SH-SY5Y (cell line): ENCODE data around the gene ADAMTS14.

ENCODE experiments used
- GATA2 ChIP-seq: IDR thresholded peaks from 2 replicates; pipeline ENCODE4 v1.6.1; 2011; ENCODE audit warnings: mild to moderate bottlenecking, low read depth, low read length
- GATA3 ChIP-seq: IDR thresholded peaks from 2 replicates; pipeline ENCODE4 v1.6.1; 2011; ENCODE audit warnings: low read depth, mild to moderate bottlenecking, low read length, moderate library complexity

The ADAMTS14 gene

DNA sequence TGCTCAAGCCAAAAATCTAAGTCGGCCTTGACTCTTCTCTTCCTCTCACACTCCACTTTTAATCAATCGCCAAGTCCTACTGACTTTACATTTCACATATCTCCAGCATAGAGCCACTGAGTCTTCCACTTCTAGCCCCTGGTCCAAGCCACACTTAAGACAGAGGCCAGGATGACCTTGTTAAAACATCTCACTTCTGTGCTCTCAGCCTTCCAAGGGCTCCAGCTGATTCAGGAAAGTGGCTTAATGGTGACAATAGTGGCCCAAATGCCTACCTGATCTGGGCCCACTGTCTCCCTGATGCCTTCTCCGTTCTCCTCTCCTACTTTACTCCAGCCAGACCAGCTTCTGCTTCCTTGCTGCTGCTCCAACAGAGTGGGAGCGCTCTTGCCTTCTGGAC is 108.5 kb downstream of the ADAMTS14 start:
- no peak for TF ChIP-seq GATA2
- TF ChIP-seq GATA3, result no peak

DNA sequence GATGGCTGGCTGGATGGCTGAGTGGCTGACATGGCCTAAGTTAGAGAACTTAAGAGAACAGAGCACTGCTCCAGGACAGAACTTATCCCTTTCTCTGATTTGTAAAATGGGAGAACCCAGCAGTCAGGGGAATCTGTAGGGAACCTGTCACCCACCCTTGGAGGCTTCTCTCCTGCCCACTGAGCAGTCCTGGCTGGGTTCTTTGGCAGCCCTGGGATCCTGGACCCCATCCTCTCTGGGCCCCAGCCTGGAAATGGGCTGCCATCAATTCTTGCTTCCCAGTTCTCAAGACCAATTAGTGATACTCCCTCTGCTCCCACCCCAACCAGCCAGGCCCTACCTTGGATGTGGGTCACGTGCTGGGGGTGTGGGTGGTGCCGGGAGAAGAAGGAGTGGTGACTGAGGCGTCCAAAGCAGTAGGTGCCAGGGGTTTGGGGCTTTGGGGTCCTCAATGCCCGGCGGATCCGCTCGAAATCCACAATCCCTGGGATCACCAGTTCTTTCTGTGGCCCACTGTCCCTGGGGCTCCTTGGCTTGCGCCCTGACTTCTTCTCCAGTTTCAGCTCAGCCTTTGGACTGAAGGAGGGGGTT is 109.2 kb downstream of the ADAMTS14 start:
- no peak for TF ChIP-seq GATA3
- TF ChIP-seq GATA2, result no peak

DNA sequence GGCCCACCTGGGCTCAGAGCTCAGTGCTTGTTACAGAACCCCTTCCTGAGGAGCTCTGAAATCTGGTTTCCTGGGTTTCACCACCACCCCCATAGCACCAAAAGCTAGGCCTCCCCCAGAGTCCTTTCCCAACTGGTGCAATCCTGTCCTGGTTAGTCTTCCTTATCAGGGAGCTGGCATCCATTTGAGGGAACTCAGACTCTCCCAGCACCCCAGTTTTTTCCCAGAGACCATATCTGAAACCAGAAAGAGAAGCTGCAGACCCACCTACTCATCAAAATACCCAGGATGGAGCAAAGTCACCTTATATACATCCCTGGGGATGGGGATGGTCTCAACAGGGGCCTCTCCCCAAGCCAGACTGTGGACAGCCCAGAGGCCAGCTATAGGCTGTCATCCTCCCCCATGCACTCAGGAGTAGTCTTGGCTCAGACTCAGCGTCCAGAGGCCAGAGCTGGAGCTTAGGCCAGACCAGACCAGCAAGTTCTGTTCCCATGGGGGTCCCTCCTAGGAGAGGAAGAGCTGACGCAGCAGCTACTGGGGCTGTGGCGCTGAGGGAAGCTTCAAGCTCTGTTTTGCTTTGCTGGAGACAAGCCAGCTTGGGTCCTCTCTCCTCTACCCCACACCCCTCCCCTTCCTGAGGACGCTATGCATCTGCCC is 109.9 kb downstream of the ADAMTS14 start:
- TF ChIP-seq GATA3 (no peak), GATA2 (no peak)

DNA sequence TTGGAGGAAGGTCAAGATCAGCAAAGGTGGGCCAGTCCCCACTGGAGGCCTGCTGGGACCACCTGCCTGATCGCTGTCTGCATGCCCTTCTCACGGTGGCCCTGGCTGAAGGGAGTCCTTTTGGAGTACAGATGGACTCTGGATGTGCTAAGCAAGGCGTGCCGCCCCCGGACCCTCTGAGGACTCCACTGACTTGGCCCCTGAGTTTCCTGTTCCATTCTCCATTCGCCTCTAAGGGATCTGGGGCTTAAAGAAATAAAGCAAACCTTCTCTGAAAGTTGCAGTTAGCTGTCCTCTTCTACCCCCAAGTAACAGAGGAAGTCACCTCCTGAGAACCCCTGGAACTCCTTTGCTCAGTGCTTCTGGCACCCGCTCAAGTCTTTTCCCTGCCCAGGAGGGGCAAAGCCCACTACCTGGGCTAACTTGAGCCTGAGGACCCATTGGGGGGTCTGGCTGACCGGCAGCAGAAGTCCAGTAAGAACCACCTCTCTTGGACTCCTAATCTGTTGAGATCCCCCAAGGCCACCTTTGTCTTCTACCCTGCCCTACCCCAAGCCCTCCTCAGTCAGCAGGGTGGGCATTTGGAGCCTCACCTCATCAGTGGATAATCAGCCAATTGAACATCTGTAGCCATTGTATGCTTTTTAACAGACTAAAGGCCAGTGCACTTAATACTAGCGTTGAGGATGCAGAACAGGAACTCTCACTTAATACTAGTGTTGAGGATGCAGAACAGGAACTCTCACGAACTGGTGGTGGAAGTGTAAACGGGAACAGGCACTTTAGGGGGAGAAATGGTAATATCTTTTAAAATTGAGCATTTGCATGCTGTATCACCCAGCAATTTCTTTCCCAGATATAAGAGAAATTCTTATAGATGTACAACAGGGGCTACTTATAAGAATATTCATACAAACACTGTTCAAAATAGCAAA is 110.7 kb downstream of the ADAMTS14 start:
- TF ChIP-seq GATA2, result no peak
- no peak for TF ChIP-seq GATA3

DNA sequence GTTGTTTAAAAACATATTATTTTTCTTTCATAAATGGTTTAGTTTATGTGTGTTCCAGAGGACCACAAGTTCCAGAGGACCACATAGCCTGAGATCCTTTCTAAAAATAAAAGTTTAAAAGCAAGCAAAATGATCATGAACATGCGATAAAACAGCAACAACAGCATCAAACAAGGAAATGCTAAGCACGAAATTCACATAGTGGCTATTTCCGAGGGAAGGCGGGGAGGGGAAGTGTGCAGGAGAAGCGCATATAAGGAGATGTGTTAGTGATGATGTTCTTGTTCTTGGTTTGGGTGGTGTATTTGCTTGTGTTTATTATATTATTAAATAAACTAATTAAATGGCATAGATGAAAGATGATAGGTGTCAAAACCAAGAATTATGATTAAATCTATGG is 111.7 kb downstream of the ADAMTS14 start:
- TF ChIP-seq GATA3 (no peak), GATA2 (no peak)

DNA sequence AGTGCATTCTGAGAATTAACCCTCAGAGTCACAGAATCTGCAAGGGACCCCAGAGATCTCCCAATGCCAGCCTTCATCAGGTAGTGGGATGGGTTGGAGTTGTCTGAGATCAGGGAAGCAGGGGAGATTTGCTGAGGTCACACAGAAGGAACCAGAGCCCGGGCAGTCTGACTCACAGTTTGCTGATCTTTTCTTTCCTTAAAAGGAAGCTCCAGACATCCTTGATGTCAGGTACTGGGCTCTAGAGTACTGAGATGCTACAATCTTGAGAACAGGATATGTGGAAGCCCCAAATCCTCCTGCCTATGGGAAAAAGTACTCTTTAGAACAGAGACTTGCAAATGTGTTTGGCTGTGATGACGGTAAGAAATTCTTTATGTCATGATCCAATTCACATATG is 112.2 kb downstream of the ADAMTS14 start:
- TF ChIP-seq GATA3, result no peak
- TF ChIP-seq GATA2, result no peak

DNA sequence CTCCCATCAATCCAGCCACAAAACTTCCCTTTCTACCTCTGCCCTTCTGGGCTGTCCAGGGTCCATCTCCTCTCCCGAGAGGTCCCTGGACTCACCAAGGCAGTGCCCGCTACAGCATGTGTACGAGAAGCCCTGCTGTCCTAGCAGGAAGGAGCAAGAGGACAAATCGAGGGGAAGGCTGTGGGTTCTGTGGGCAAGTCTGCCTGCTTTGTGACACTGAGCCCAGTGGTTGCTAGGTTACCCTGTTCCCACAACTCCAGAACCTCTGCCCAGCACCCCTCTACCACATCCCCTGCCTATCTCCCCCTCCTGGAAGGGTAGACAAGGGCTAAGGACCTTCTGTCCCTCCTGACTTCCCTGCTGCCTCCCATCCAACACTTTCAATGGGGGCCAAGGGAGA is 112.9 kb downstream of the ADAMTS14 start, which contains the start of gene TBATA:
Gene TBATA (minus strand): TSS at position 188 of the 400 bp plus-strand sequence. CDS start 1,998 bp downstream, outside the sequence.
- TF ChIP-seq GATA2 (no peak), GATA3 (no peak)

DNA sequence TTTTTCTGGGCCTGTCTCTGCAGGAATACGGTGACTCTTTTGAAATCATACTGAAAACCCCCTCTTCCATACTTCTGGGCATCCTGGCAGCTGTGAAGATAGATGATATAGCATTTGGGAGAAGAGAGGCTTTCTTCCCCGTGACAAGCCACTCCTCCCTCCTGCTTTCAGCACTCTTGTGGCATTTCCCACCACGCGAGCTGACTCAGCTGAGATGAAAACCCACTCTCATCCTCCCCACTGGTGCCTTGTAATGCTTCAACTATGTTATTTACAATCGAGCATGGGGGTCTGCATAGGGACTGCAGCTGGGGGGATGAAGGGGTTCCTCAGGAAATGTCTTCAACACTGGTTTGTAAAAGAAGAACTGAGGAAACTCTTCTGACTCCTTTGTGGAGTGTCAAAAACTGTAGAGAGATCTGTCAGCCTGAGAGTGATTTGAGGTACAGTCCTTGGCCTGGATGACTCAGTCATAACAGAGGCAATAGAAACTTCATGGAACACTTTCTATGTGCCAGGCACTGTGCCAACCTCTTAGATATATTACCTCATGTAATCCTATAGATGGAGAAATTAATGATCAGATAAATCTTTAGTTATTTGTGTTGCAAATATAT is 114.6 kb downstream of the ADAMTS14 start:
- TF ChIP-seq GATA2 (no peak), GATA3 (no peak)

DNA sequence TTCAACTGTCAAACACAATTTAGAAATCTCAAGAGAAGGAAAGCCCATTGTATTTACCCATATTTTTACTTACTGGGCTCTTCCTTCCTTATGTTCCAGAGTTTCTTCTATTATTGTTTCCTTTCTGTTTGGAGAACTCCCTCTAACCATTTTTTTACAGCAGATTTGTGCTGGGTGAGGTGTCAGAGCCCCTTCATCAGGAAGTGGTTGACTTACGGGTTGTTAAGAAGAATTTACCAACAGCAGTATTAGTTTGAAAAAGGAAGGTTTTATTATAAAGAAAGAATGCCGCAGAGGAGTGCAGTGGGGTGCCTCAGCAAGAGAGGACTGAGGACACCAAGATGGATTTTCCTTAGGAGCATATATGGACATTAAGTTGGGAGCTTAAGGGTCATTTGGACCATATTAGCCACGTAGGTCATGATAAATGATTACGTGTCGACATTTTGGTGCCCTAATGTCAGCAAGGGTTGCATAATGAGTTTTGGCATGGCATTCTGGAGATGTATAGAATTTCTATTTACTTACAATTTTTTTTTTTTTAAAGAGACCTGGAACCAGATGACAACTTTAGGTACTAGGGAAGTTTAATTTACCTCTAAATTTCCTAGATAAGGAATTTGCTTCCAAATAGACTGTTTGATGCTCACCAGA is 119.2 kb downstream of the ADAMTS14 start:
- TF ChIP-seq GATA2, result no peak
- no peak for TF ChIP-seq GATA3

DNA sequence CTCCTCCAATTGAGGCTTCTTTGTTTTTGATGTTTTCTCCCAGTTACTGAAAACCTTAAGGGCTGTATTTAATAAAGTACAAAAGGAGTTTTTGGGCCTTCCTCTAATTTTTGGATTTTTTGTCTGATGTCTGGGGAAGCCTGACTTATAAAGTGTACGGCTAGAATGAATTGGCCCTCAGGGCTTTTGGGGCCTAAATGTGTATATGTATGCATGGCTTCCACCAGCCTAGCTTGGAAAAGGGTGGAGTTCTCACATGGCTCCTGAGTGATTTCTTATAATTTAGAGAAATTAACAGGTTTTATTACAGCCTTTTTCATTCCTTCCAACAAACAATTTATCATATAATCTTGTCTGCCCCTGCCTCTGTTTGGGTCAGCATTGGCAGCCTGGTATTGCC is 123.3 kb downstream of the ADAMTS14 start:
- TF ChIP-seq GATA3 (no peak), GATA2 (no peak)

DNA sequence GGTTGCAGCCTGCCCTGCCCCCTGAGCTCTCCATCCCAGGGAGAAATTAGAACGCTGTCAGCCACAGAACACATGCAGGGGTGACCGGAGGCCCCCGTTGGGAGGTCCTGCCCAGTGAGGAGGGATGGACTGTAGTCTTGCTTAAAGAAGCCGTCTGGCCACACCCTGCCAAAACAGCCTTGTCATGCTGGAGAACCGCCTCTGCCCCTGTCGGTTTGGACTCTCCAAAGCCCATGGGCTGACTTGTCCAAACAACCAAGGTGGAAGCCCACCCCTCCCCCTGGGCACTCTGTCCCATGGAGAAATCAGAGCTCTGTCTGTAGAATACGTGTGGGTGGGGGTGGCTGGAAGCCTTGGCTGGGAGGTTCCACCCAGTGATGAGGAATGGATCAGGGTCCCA is 125.5 kb downstream of the ADAMTS14 start:
- TF ChIP-seq GATA3, result no peak
- TF ChIP-seq GATA2, result no peak

DNA sequence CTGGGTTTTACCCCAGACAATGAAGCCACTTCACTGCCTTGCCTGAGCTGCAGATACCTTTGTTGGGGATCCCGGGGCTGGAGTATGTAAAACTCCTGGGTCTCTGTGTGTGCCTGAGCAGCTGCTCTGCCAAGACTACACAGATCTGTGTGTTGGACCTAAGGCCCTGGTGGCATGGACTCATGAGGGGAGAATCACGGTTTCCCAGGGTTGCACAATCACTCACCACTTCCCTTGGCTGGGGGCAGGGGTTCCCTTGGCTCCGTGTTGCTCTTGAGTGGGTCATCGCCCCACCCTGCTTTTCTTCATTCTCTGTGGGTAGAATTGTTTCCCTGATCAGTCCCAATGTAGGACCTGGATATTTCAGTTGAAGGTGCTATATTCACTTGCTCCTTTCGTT is 126.8 kb downstream of the ADAMTS14 start:
- TF ChIP-seq GATA2 (no peak), GATA3 (no peak)

DNA sequence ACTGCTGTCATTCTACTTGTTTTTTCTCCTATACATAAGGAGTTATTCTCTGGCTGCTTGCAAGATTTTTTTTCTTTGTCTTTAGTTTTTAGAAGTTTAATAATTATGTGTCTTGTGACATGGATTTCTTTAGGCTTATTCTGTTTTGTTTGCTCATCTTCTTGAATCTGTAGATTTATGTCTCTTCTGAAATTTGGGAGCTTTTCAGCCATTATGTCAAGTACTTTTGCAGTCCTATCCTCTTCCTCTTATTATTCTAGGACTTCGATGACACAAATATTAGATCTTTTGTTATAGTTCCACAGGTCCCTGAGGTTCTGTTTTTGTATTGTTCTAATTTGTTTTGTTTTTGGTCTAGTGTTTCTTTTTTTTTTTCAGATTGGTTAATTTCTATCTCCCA is 129.5 kb downstream of the ADAMTS14 start:
- no peak for TF ChIP-seq GATA2
- TF ChIP-seq GATA3, result no peak
